Measurements from ENCODE around the gene MYBBP1A. TPM values are rescaled to one million over a fixed set of nuclear protein-coding genes. Genes with fewer than 3 reads are reported as not detected.

MYBBP1A gene
- 249 and 256 TPM in 2 replicates for total RNA-seq (2014; rRNA removed; shearing (Covaris generic))

DNA sequence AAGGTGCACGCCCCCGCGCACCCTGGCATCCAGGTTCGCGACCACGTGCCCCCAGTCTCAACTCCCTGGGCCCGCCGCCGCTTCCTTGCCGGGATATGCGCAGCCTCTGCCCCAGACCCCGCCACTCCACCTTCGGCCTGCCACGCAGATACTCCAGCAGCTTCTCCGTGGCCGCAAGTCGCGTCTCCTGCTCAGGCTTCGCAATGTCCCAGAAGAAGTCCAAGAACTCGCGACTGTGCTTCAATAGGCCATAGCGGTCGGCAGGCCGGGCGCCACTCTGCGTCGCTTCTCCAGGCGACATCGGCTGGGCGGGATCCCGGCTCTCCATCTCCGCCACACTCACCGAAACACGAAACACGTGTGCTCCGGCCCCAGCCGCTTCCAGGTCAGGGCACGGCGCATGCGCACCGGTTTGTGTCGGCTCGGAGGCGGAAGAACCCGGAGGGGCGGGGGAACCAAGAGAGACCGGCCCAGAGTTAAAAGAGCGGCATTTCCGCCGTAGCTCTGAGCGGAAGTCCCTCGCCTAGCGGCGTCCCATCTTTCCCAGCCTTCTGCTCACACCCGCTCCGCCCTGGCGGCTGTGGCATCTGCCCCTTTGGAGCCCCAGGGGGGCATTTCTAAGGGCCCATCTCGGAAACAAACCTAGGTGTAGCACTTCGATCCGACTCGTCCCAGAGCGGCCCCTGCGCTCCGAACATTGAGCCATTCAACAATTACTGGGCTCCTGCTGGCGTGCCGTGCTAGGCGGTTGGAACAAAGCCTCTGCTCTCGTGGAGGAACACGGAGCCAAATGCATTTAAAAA lies at the start of gene MYBBP1A:
Gene MYBBP1A, minus strand, starts transcription at position 388 of the 803 bp plus-strand sequence. Its CDS starts 60 bp downstream, at position 328.

DNA sequence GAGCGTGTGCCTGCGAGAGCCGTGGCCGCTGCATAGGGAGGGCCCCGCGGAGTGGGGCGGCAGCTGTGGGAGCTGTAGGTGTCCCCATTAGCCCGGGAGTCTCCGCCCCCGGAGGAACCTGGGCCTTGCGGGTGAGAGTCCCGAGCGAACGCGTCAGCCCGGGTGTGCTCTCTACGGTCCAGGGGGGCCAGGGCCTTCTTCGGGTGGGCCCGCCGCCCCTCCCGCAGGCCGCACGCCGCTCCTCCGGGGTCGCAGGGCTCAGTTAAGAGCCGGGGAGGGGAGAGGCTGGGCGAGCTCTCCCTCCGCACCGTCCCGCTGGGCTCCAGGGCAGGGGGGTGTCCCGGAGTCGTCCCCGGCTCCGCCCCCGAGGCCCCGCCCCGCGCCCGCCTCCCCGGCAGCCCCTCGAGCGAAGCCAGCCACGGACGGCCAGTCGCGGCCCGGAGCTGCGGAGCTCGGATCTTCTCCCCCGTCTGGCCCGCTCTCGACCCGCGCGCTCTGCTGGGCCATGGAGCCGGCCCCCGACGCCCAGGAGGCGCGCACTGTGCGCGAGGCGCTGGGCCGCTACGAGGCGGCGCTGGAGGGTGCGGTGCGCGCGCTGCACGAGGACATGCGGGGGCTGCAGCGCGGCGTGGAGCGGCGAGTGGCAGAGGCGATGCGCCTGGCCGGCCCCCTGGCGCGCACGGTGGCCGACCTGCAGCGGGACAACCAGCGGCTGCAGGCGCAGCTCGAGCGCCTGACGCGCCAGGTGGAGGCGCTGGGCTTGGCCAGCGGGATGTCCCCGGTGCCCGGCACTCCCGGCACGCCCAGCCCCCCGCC lies 29.1 kb upstream of the MYBBP1A start, which contains the start of gene SMTNL2:
Gene SMTNL2, plus strand, starts transcription at position 429 of the 816 bp plus-strand sequence. Its CDS starts 77 bp downstream, at position 506.

DNA sequence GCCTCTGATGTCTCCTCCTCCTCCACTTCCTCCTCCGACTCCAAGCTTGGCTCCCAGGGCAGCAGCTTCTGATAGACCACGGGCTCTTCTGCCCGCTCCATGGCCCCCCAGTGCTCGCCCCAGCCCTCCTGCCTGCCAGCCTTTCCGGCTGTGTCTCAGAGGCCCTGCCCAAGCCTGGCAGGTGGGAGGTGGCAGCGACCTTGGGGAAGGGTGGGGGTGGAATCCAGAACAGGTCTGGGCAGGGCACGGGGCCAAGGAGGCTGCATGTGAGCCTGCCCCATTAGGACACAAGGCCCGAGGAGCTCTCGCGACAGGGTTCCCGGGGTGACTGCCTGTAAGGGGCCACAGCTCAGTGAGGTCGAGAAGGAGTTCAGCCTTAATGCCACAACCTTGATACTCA lies 5.2 kb upstream of the MYBBP1A start, which contains the start of gene GGT6:
Gene GGT6, minus strand, starts transcription at position 157 of the 400 bp plus-strand sequence. Its CDS starts 56 bp downstream, at position 101.

DNA sequence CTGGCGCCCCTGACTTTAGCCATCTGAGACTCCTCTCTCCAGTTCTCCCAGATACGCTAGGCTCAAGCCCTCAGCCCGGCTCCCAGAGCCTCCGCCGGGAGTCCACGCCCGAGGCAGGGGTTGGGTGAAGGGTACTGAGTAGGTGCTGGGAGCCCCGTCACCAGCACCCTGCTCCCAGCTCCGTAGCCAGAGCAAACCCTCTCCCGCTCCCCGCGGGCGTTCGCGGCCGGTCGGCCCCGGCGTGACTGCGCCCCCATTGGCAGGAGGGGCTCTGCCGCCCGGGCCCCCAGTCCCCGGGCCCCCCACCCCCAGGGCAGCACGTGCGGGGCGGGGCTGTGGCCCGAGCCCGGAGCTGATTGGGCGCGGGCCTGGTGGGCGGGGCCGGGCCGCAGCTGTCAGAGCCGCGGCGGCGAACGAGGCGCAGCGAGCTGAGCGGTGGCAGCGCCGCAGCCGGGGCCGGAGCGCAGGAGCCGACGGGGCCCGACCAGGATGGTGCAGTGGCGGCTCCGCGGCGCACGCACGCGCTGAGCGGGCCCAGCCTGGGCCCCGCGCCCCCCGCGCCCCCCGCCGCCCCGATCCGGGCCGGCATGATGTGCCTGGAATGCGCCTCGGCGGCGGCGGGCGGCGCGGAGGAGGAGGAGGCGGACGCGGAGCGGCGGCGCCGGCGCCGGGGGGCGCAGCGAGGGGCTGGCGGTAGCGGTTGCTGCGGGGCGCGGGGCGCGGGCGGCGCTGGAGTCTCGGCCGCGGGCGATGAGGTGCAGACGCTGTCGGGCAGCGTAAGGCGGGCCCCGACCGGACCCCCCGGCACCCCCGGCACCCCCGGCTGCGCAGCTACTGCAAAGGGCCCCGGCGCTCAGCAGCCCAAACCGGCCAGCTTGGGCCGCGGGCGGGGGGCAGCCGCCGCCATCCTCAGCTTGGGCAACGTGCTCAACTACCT lies 56.5 kb downstream of the MYBBP1A start, which contains the start of gene SPNS2:
Gene SPNS2, plus strand, starts transcription at position 421 of the 937 bp plus-strand sequence. Its CDS starts 167 bp downstream, at position 588.

Other genes starting within 250 kb of the MYBBP1A start
- 31.5 and 45.0 TPM in 2 replicates for gene UBE2G1, start 188.7 kb downstream of the MYBBP1A start, total RNA-seq (2014; rRNA removed; shearing (Covaris generic))
- gene SPNS3, start 121.4 kb downstream of the MYBBP1A start, total RNA-seq (2014; rRNA removed; shearing (Covaris generic)), result 0.21 and 2.5 TPM in 2 replicates
- 0.85 and 1.8 TPM in 2 replicates for gene SPNS2, start 56.5 kb downstream of the MYBBP1A start, total RNA-seq (2014; rRNA removed; shearing (Covaris generic))
- gene GGT6, start 5.2 kb upstream of the MYBBP1A start, total RNA-seq (2014; rRNA removed; shearing (Covaris generic)), result not detected in 2 replicates
- 0.08 TPM in 1 of 2 replicates, not detected in the other for gene SMTNL2, start 29.1 kb upstream of the MYBBP1A start, total RNA-seq (2014; rRNA removed; shearing (Covaris generic))
- gene ALOX15, start 86.3 kb upstream of the MYBBP1A start, total RNA-seq (2014; rRNA removed; shearing (Covaris generic)), result not detected in 2 replicates
- 30.5 and 31.3 TPM in 2 replicates for gene PELP1, start 148.8 kb upstream of the MYBBP1A start, total RNA-seq (2014; rRNA removed; shearing (Covaris generic))
- 26.7 and 34.7 TPM in 2 replicates for gene ARRB2, start 155.2 kb upstream of the MYBBP1A start, total RNA-seq (2014; rRNA removed; shearing (Covaris generic))
- 29.1 and 38.1 TPM in 2 replicates for gene MED11, start 176.0 kb upstream of the MYBBP1A start, total RNA-seq (2014; rRNA removed; shearing (Covaris generic))
- gene ZMYND15, start 184.4 kb upstream of the MYBBP1A start, total RNA-seq (2014; rRNA removed; shearing (Covaris generic)), result 0.27 and 0.38 TPM in 2 replicates
- gene CXCL16, start 184.5 kb upstream of the MYBBP1A start, total RNA-seq (2014; rRNA removed; shearing (Covaris generic)), result 4.0 and 4.1 TPM in 2 replicates
- not detected in 2 replicates for gene TM4SF5, start 216.5 kb upstream of the MYBBP1A start, total RNA-seq (2014; rRNA removed; shearing (Covaris generic))
- gene VMO1, start 231.0 kb upstream of the MYBBP1A start, total RNA-seq (2014; rRNA removed; shearing (Covaris generic)), result 0.26 TPM in 1 of 2 replicates, not detected in the other
- gene GLTPD2, start 233.6 kb upstream of the MYBBP1A start, total RNA-seq (2014; rRNA removed; shearing (Covaris generic)), result not detected in 2 replicates
- 200 and 223 TPM in 2 replicates for gene PSMB6, start 240.8 kb upstream of the MYBBP1A start, total RNA-seq (2014; rRNA removed; shearing (Covaris generic))